GM10266 (cell line): ENCODE results near the gene PTX3.

Experiments used
- DNase-seq: peaks from one replicate; pipeline ENCODE4 v3.0.0; 2012; ENCODE audit errors: extremely low spot score
- TF ChIP-seq, protein P1 (sequence below): IDR thresholded peaks from 2 replicates; pipeline ENCODE4 v1.5.1; 2012; ENCODE audit warnings: mild to moderate bottlenecking, low read depth; ENCODE audit not compliant: control insufficient read depth, insufficient read depth; ENCODE audit errors: missing control alignments

The PTX3 gene

DNA sequence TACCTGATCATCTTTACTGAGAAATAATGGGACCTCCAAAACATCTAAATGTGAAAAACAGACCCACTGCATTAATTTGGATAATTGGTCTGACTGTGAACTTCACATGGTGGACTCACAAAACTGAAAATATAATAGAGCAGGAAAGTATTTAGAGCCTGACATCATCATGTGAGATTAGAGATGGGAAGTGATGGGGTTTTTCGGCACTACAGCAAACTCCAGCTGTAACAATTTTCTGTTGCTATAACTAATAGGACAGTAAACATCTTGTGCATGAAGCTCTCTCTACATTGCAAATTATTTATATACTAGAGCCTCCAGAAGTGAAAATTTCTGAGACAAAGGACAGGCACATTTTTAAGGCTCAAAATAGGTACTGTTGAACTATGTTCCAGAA is 34.4 kb downstream of the PTX3 start:
- TF ChIP-seq, protein P1, sequence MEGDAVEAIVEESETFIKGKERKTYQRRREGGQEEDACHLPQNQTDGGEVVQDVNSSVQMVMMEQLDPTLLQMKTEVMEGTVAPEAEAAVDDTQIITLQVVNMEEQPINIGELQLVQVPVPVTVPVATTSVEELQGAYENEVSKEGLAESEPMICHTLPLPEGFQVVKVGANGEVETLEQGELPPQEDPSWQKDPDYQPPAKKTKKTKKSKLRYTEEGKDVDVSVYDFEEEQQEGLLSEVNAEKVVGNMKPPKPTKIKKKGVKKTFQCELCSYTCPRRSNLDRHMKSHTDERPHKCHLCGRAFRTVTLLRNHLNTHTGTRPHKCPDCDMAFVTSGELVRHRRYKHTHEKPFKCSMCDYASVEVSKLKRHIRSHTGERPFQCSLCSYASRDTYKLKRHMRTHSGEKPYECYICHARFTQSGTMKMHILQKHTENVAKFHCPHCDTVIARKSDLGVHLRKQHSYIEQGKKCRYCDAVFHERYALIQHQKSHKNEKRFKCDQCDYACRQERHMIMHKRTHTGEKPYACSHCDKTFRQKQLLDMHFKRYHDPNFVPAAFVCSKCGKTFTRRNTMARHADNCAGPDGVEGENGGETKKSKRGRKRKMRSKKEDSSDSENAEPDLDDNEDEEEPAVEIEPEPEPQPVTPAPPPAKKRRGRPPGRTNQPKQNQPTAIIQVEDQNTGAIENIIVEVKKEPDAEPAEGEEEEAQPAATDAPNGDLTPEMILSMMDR, result no peak
- DNase-seq, result no peak

DNA sequence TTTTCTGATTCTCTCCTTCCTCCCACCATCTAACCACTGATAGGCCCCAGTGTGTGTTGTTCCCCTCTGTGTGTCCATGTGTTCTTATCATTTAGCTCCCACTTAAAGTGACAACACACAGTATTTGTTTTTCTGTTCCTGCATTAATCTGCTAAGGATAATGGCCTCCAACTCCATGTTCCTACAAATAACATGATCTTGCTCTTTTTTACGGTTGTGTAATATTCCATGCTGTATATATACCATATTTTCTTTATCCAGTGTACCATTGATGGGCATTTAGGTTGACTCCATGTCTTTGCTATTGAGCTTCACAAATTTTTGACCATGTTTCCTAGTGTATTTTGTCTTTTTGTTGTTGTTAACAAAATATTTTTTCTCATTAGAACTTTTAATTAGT is 36.0 kb downstream of the PTX3 start:
- TF ChIP-seq, protein P1, result no peak
- no peak for DNase-seq

GRCh38 chr3:157475921-157476414 is 39.3 kb downstream of the PTX3 start:
- TF ChIP-seq, protein P1, result no peak
- DNase-seq, result no peak

DNA sequence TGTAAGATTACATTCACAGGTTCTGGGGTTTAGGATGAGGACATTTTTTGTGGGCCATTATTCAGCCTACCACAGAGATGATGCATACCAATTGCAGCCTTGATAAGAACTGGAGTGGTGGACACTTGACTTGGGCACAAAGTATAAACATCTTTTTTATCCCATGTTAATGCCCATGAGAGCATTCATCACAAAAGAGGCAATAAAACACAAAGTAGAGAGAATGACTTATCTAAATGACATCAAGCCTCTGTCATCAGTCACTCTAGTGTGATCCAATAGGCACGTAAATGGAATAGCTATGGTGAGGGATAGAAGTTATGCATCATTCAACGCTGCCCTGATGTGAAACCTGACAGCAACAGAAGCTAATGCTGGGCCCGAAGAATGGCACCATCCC is 40.8 kb downstream of the PTX3 start:
- TF ChIP-seq, protein P1, result no peak
- DNase-seq, result no peak

GRCh38 chr3:157479464-157480243 is 43.0 kb downstream of the PTX3 start:
- TF ChIP-seq, protein P1, result no peak
- DNase-seq, result no peak

DNA sequence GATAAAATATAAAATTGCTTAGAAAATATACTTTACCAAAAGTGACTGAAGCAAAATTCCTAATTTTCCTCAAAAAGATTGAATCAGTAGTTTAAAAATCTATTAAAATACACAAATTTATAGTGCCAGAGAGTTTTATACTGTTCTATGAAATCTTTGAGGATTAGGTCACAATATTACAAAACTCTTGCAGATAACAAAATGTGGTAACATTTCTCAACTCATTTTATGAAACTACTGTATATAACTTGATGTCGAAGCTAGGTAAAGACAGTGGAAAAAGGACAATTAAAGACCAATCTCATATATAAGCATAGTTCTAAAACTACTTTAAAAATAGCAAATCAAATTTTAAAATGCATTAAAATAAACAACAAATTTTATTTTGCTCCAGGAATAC is 50.7 kb downstream of the PTX3 start:
- TF ChIP-seq, protein P1, result no peak
- DNase-seq, result no peak

- DNase-seq, result no peak
- TF ChIP-seq, protein P1, result no peak
Measured at GRCh38 chr3:157488144-157488543, 51.5 kb downstream of the PTX3 start.
